Raji (cell line): ENCODE measurements around the gene ELP4.

Experiments
- POLR2A ChIP-seq: IDR thresholded peaks from 2 replicates; pipeline ENCODE4 v1.6.1; 2011; ENCODE audit warnings: low read depth, low read length, control low read depth; ENCODE audit not compliant: insufficient read depth

ELP4 gene

DNA sequence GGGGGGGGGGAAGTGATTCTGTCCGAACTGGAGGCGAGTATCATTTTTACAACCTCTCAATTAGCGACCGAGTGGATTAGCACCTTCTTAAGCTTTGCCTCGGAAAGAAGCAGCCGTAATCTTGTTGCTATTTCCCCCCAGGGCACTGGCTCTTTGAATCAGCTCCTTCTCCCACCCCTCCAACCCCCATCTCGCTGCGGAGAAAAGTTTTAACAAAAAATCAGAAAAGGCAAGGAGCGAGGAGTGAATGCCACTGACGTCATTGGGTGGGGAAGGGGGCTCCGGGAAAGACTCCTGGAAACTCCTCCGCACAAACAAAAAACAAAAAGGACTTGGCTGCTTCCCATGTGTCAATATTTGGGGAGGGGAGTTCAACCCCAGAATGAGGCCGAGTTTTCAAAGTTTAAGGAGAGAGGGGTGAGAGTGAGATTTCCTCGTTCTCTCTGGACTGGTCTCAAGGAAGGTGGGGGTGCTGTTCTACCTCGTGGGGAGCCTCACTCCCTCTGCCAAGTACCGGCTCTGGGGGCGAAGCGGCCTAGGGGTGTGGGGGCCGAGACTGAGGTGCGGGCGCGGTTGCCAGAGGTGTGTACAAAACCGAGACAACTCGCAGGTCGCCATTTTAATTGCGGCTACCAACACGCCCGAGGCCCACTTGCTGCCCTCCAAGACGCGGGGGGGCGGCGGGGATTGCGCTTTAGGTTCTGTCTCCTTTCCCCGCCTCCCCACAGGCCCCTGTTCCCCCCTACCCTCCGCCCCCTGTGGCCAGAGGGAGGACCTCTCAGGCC lies 304.0 kb downstream of the ELP4 start:
- no peak for TF ChIP-seq POLR2A

DNA sequence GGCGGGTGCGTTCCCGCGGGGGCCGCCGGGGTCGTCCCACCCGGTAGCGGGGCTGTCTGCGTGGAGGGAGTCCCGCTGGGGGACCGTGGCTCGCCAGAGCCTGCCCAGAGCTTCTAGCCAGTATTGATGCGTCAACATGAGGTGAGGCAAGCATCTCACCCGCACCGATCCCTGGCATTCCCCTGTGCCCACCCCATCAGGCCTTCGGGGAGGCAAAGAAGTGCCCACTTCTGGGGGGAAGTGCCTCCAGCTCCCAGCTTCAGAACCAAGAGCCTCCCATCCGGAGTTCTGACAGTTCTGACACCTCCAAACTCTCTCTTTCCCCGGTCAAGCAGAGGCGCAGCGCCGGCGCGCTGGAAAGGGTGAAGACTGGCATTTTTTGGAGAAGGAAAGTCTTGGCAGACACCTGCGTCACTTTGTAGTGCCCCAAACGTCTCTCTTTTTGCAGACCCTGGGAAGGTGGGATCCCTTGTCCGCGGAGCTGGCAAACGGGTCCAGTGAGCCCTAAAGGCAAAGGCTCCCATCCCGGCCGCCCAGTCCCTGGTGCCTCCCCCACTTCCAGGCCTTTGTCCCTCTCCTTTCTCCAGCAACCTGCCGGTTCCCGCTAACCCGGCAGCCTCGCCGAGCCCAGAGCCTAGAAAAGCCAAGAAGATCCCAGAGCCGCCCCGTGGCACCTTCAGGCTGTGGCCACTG lies 304.8 kb downstream of the ELP4 start:
- TF ChIP-seq POLR2A, result no peak

- no peak for TF ChIP-seq POLR2A
These were observed 306.3 kb downstream of the ELP4 start for GRCh38 chr11:31815711-31816467.

DNA sequence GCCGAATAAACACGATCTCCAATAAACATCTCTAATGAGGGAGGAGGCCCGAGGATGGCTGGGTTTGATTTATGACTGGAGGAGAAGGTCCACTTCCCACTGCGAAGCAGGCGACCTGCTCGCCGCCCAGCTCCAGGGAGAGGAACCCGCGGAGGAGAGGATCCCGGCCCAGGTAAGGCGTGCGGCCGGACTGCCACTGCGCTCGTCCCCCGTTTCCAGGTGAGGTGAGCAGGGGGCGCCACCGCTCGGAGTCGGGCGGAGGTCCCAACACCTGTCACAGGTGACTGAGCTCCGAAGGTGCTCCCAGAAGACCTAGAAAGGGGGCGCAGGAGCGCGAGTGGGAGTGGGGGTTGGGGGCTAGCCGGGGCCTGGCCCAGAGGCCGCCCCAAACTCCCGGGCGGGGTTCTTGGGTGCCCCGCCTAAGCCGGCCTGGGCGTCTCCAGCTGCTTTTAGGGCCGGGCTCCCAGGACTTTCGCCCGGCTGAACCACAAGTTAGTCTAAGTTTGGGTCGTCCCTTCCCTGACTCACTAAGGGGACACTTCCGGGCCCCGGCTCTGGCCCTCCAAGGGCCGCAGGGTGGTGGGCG lies 307.0 kb downstream of the ELP4 start:
- TF ChIP-seq POLR2A, result no peak

GRCh38 chr11:31817054-31817620 lies 307.6 kb downstream of the ELP4 start:
- no peak for TF ChIP-seq POLR2A

DNA sequence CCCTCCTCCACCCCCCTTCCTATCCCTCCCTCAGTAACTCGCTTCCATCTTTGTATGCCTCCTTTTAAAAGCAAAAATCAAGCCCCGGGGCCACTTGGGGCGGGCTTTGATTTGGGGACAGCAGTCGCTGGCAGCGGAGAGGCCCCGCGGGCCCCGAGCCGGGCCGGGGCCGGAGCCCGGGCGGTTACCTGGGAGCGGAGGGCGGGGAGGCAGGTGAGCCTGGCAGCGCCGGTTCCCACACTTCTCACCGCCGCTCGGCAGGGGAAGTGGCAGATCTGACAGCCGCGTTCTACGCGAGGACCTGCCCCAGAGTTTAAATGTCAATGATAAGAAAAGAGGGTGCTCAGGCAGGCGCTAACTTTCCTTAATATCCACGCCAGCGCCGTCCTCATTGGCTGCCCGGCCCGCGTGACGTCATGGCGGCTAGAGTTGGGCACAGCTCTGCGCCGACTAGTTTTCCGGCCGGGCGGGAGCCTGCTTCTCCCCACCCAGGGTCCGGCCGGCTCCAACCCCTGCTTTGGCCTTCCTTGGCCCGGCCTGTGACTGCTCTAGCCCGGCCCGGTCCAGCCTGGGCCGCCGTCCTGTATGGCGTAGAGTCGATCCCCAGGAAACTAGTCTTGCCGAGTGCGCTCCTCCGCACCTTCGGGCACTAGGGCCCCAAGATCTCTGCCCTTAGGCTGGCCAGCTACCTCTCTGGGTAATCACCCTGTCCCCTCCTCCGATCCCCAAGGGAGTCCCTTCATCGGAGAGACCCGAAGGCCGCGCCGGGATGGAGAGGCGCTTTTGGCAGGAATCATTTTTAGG lies 308.3 kb downstream of the ELP4 start:
- TF ChIP-seq POLR2A, result no peak

- no peak for TF ChIP-seq POLR2A
These were observed 308.8 kb downstream of the ELP4 start for GRCh38 chr11:31818425-31818755.

DNA sequence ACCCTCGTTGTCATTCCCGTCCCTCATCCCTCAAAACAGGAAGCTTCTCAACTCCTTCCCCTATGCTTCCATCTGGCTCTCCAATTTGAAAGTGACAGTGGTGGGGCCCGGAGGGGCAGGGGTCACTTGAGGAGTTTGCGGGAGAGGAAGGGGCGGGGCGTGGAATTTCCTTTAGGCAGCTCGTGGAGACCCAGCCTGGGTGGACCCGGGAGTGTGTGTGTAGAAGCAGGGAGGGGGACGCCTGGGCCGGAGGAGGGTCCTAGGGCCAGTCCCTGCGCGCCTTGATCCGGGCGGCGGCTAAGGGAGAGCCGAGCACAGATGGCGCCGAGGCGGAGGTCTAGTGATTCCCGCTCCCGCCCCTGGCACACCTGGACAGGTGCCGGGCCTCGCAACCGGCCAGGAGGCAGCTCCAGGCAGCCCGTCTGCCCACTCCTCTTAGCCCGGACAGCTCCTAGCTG lies 309.3 kb downstream of the ELP4 start:
- no peak for TF ChIP-seq POLR2A

GRCh38 chr11:31819621-31820437 lies 310.3 kb downstream of the ELP4 start:
- TF ChIP-seq POLR2A, result no peak

GRCh38 chr11:31820438-31820818 lies 310.9 kb downstream of the ELP4 start:
- TF ChIP-seq POLR2A, result no peak

GRCh38 chr11:31821235-31821764 lies 311.7 kb downstream of the ELP4 start:
- TF ChIP-seq POLR2A, result no peak

GRCh38 chr11:31821766-31822165 lies 312.2 kb downstream of the ELP4 start:
- TF ChIP-seq POLR2A, result no peak

DNA sequence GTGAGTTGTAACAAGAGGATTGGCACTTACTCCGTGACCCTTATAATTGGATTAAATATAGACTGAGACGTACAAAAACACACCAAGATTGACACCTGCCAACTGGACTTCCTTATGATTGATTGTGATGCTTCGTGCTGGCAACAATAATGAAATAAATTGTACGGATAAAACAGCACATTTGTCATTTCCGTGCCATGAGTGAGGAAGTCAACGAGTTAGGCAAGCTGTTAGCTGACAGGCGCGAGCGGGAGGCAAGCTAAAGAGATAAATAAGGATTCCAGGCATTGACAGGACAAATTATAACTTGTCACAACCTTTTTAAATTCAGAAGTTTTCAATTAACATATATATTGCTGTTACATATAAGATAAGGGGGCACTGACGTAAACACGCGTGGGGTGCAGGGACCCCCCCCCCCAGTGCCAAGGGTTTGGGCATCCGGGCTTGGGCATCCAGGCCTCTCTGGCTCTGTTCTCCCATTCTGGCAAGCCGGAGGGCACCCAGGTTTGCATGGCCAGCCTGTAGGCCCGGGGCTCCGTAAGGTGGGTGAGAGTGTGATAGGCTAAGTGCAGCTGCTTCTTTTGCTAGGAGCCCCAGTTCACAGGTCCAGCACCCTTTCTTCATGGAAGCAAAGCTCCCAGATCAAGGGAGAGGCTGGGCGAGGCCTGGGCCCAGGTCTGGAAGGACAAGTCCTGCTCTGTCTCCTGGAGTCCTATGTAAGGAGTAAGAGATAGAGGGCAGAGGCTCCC lies 312.8 kb downstream of the ELP4 start:
- no peak for TF ChIP-seq POLR2A
